Measurements from ENCODE around the gene AP5S1. TPM values are rescaled to one million over a fixed set of nuclear protein-coding genes. Genes with fewer than 3 reads are reported as not detected.

Gene AP5S1
- total RNA-seq, 1 donor from 2014 or later = 6.1 TPM

GRCh38 chr20:3812975-3813847 is 7.1 kb upstream of the AP5S1 start:
- Histone ChIP-seq H3K4me1 (peaks cover 48% of the 10 kb centered on the region), H3K27me3 (no peaks in the 10 kb centered on the region), H3K27ac (peak overlapping the region; percentile 88), H3K36me3 (no peaks in the 10 kb centered on the region), H3K4me3 (no peak overlapping the region), H3K9me3 (no peaks in the 10 kb centered on the region)
- intact Hi-C loops (cut with DNase I) = no loop called here
- TF ChIP-seq CTCF (IDR thresholded peaks at IDR 0.05) = no peak
- TF ChIP-seq POLR2AphosphoS5 (IDR thresholded peaks at IDR 0.05; ENCODE audit: insufficient read depth in 1 of 2, low read depth in 1 of 2) = no peak
- no peak for TF ChIP-seq POLR2A (IDR thresholded peaks at IDR 0.05)
- DNase-seq (ENCODE audit: extremely low spot score in 2 of 2) = peak in 1 of 2 donors; percentile 88

GRCh38 chr20:3813848-3814581 is 6.3 kb upstream of the AP5S1 start:
- H3K9me3 ChIP-seq = no peaks in the 10 kb centered on the region
- peaks cover 48% of the 10 kb centered on the region for H3K4me1 ChIP-seq
- intact Hi-C loops (cut with DNase I) = no loop called here
- no peaks in the 10 kb centered on the region for H3K27me3 ChIP-seq
- TF ChIP-seq POLR2AphosphoS5 (IDR thresholded peaks at IDR 0.05; ENCODE audit: insufficient read depth in 1 of 2, low read depth in 1 of 2) (no peak), POLR2A (IDR thresholded peaks at IDR 0.05) (no peak), CTCF (IDR thresholded peaks at IDR 0.05) (no peak)
- no peaks in the 10 kb centered on the region for H3K36me3 ChIP-seq
- H3K4me3 ChIP-seq = no peak overlapping the region
- H3K27ac ChIP-seq = peak overlapping the region; percentile 88
- no peak for DNase-seq (ENCODE audit: extremely low spot score in 2 of 2)

- Histone ChIP-seq H3K4me1 (peaks cover 52% of the 10 kb centered on the region), H3K27ac (no peak overlapping the region), H3K36me3 (no peaks in the 10 kb centered on the region), H3K9me3 (no peaks in the 10 kb centered on the region), H3K27me3 (no peaks in the 10 kb centered on the region), H3K4me3 (no peak overlapping the region)
- intact Hi-C loops (cut with DNase I) = no loop called here
- no peak for TF ChIP-seq POLR2A (IDR thresholded peaks at IDR 0.05)
- TF ChIP-seq CTCF (IDR thresholded peaks at IDR 0.05) = no peak
- no peak for TF ChIP-seq POLR2AphosphoS5 (IDR thresholded peaks at IDR 0.05; ENCODE audit: insufficient read depth in 1 of 2, low read depth in 1 of 2)
- no peak for DNase-seq (ENCODE audit: extremely low spot score in 2 of 2)
These were observed 5.3 kb upstream of the AP5S1 start for GRCh38 chr20:3814928-3815495.

- no peaks in the 10 kb centered on the region for H3K36me3 ChIP-seq
- peaks cover 44% of the 10 kb centered on the region for H3K4me1 ChIP-seq
- DNase-seq (ENCODE audit: extremely low spot score in 2 of 2) = no peak
- intact Hi-C loops (cut with DNase I) = no loop called here
- H3K27me3 ChIP-seq = no peaks in the 10 kb centered on the region
- H3K4me3 ChIP-seq = no peak overlapping the region
- H3K27ac ChIP-seq = no peak overlapping the region
- no peaks in the 10 kb centered on the region for H3K9me3 ChIP-seq
- TF ChIP-seq CTCF (IDR thresholded peaks at IDR 0.05) = no peak
- TF ChIP-seq POLR2A (IDR thresholded peaks at IDR 0.05) = no peak
- no peak for TF ChIP-seq POLR2AphosphoS5 (IDR thresholded peaks at IDR 0.05; ENCODE audit: insufficient read depth in 1 of 2, low read depth in 1 of 2)
These were observed 4.5 kb upstream of the AP5S1 start for GRCh38 chr20:3815703-3816315.

All from vagina (tissue), 2 donors.